K562 (cell line): ENCODE results near the gene CCDC185.

Source experiments
- BRCA1 ChIP-seq, 2 experiments: fragments of 450-650 bp in 1 of 2; sonication (generic) in 1 of 2; formaldehyde crosslinking in 1 of 2; IDR thresholded peaks; 2 replicates each; pipeline versions ENCODE4 v1.5.0 to v1.6.1; 2017 to 2020; ENCODE audit warnings: mild to moderate bottlenecking in 1 of 2, missing genetic modification reagents in 1 of 2
- CHD2 ChIP-seq: IDR thresholded peaks from 2 replicates; pipeline ENCODE4 v1.6.1; 2011; ENCODE audit warnings: low read depth, low read length
- E2F4 ChIP-seq: sonication (generic); formaldehyde crosslinking; IDR thresholded peaks from 2 replicates; pipeline ENCODE4 v1.8.0; 2022; ENCODE audit warnings: mild to moderate bottlenecking, low read depth, missing genetic modification reagents
- E2F8 ChIP-seq: fragments of 450-650 bp; IDR thresholded peaks from 2 replicates; pipeline ENCODE4 v1.7.1; 2018; ENCODE audit warnings: mild to moderate bottlenecking, low read depth; ENCODE audit not compliant: partially characterized antibody
- FOXP1 ChIP-seq: sonication (generic); formaldehyde crosslinking; IDR thresholded peaks from 2 replicates; pipeline ENCODE4 v1.8.0; 2022; ENCODE audit warnings: mild to moderate bottlenecking, missing genetic modification reagents
- JUNB ChIP-seq: fragments of 450-650 bp; formaldehyde crosslinking; conservative IDR thresholded peaks from 2 replicates; pipeline ENCODE4 v1.4.0; 2020; ENCODE audit warnings: mild to moderate bottlenecking
- MEF2D ChIP-seq: conservative IDR thresholded peaks from 2 replicates; pipeline ENCODE4 v1.6.1; 2016; ENCODE audit warnings: low read depth, missing genetic modification characterization, missing compliant biosample characterization
- NRF1 ChIP-seq, 2 experiments: fragments of 450-650 bp; IDR thresholded peaks in 1 of 2; conservative IDR thresholded peaks in 1 of 2; 2 replicates each; pipeline ENCODE4 v1.6.1; 2014; ENCODE audit warnings: mild to moderate bottlenecking in 2 of 2
- RAD21 ChIP-seq, 2 experiments: fragments of 250-450 bp in 1 of 2; fragments of 450-650 bp in 1 of 2; sonication (Bioruptor Pico) in 1 of 2; formaldehyde crosslinking in 1 of 2; IDR thresholded peaks in 1 of 2; conservative IDR thresholded peaks in 1 of 2; 2 replicates each; pipeline versions ENCODE4 v1.4.0 to v1.8.0; 2020 to 2022; ENCODE audit warnings: mild to moderate bottlenecking in 2 of 2, moderate library complexity in 1 of 2
- SLC30A9 ChIP-seq: fragments of 250-450 bp; sonication (Bioruptor Pico); IDR thresholded peaks from 2 replicates; pipeline ENCODE4 v1.8.0; 2022; ENCODE audit warnings: mild to moderate bottlenecking, moderate library complexity
- ZFP36 ChIP-seq: fragments of 150-350 bp; IDR thresholded peaks from 2 replicates; pipeline ENCODE4 v1.6.1; 2018; ENCODE audit warnings: low read length, low read depth; ENCODE audit not compliant: partially characterized antibody
- ZNF165 ChIP-seq: fragments of 250-450 bp; sonication (Bioruptor Pico); IDR thresholded peaks from 2 replicates; pipeline ENCODE4 v1.4.0; 2020; ENCODE audit warnings: borderline replicate concordance
- ZNF23 ChIP-seq: fragments of 250-450 bp; sonication (Bioruptor Pico); IDR thresholded peaks from 2 replicates; pipeline ENCODE4 v1.4.0; 2020; ENCODE audit warnings: mild to moderate bottlenecking
- ZNF324 ChIP-seq: fragments of 250-450 bp; sonication (Bioruptor Pico); IDR thresholded peaks from 2 replicates; pipeline ENCODE4 v1.4.0; 2020; ENCODE audit warnings: mild to moderate bottlenecking

GRCh38 chr1:223401873-223402789, 8.9 kb downstream of the CCDC185 start:
- TF ChIP-seq RAD21 (CRISPR knock-in tag; conservative IDR thresholded peaks at IDR 0.05 in 1 of 2, IDR thresholded peaks at IDR 0.05 in 1 of 2): no peak
- no peak for TF ChIP-seq ZNF165
- no peak for TF ChIP-seq MEF2D
- TF ChIP-seq SLC30A9 (CRISPR knock-in tag): no peak
- no peak for TF ChIP-seq CHD2
- no peak for TF ChIP-seq BRCA1 (IDR thresholded peaks at IDR 0.05)
- no peak for TF ChIP-seq BRCA1 (CRISPR knock-in tag; IDR thresholded peaks at IDR 0.05)
- TF ChIP-seq E2F4 (CRISPR knock-in tag): no peak
- TF ChIP-seq FOXP1: no peak
- 0 out of 2 replicates have a peak, but pooled peaks have one; percentile 47 for TF ChIP-seq JUNB
- no peak for TF ChIP-seq ZFP36
- no peak for TF ChIP-seq ZNF324 (CRISPR knock-in tag)
- TF ChIP-seq NRF1 (conservative IDR thresholded peaks at IDR 0.05 in 1 of 2, IDR thresholded peaks at IDR 0.05 in 1 of 2): no peak
- no peak for TF ChIP-seq ZNF23
- TF ChIP-seq E2F8: no peak
